Activated gamma-delta T cell (primary cell): ENCODE results near the gene AHI1.
"Not testable (repeated sequence)": the region's sequence is repeated elsewhere in the genome, so short reads cannot be mapped to it uniquely, and the experiment has no call there.

Experiments
- DNase-seq: peaks from one replicate; lab custom pipeline; 2025; lab: John Stamatoyannopoulos, UW

AHI1 gene

DNA sequence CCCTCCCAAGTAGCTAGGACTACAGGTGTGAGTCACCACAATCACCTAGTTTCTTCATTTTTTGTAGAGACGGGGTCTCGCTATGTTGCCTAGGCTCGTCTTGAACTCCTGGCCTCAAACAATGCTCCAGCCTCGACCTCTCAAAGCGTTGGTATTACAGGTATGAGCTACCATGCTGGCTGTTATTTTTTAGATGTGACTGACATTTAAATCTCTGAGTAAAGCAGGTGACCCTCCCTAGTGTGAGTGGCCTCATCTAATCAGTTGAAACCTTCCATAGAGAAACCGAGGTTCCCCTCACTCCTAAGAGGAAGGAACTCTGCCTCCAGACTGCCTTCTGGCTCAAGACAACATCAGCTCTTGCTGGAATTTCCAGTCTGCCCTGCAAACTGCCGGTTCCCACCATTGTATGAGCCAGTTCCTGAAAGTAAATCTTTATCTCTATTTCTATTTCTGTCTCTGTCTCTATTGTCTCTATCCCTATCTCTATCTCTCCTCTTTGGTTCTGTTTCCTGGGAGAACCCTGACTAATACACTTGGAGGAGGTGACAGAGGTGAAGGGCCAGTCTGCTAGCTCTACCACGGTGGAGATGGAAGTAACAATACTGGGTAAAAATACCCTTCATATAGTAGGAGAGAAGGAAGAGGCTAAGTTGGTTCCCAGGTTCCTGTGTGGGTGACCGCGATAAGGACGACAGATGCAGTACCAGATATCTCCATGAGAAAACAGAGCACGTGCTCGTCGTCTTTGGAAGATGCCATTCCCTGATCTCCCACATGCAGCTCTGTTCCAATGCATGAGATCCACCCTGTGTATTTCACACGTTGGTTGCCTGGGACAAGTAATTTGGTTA is 235.4 kb downstream of the AHI1 start:
- no peak for DNase-seq

DNA sequence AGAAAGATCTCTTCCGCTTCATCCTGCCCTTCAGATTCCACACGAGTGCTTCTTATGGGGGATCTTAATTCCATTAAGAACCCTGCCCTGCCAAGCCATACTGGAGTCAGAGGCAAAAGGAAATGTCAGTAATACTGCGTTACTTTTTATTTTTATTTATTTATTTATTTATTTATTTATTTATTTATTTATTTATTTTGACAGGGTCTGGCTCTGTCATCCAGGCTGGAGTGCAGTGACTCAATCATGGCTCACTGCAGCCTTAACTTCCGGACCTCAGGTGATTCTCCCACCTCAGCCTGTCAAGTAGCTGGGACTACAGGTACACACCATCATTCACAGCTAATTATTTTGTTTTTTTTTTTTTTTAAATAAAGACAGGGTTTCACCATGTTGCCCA is 236.9 kb downstream of the AHI1 start:
- no peak for DNase-seq

DNA sequence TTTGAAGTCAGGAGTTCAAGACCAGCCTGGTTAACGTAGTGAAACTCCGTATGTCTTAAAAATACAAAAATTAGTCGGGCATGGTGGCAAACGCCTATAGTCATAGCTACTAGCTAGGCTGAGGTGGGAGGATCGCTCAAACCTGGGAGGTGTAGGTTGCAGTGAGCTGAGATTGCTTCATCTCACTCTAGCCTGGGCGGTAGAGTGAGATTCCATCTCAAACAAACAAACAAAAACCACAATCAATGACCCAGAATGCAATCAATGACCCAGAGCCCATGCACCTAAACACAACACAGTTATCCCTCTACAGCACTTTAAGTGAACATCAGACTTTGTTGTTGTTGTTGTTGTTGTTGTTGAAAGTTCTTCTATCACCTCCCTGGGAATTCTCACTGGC is 238.6 kb downstream of the AHI1 start:
- no peak for DNase-seq

DNA sequence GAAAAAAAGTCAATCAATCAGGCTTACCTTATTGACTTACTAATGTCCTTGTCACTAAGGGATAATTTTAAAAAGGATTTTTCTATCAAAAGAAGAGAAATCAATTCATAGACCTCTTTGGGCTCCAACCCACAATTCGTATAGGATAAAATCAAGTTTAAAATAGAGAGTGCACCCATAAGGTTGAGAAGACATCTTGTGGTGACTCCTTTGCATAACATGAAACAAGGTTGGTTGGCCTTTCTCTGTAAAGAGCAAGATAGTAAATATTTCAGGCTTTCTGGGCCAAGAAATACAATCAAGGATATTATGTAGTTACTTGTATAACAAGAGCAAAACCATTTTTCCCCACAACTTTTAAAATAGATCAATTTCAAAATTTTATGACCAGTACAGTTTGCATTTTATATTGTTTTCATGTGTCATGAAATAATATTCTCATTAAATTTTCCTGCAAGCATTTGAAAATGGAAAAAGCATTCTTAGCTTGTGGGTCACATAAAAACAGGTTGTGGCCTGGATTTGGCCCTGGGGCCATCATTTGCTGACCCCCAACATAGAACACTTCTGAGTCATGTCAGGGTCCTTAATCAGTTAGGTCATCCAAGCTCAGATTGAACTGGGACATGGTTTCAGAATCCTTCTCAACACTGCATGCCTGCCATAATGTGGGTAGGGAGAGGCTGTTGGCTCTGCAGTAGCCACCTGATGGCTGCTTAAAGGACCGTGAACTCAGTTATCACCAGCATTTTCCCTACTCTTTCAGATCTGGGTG is 239.7 kb downstream of the AHI1 start:
- DNase-seq: no peak

DNA sequence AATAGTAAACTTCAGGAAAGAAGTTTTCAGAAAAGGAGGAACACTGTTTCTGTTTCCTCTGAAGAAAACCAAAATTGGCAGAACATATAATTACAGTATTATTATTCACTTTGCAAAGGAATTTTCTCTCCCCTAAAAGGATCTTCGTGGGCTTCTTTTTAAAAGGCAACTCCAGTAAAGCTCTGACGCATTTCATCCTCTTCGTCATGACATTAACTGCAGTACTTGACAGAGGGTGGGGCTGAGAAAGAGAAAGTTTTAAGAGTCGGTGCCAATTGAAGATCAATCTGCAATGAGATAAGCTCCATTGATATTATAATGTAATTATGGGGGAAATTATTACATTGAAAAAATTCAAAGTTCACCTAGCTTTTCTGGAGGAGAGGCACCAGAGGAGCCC is 240.7 kb downstream of the AHI1 start:
- DNase-seq: no peak

DNA sequence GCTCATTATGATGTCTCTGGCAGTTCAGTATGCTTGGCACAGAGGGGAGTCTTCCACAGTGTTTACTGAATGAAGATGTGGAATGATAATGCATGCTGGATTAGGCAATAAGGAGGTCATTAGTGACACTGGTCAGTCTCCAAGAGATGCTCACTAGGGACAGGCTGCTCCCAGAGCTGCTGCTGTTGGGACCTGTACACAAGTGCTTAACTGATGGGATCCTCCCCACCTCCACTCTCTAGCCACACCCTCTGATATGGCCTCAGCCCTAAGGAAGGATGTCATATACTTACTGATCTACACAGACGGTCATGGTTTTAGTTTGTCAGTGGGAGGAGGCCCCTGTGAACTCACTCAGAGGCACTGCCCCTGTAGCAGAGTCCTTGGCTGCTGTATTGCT is 243.1 kb downstream of the AHI1 start:
- DNase-seq: no peak

DNA sequence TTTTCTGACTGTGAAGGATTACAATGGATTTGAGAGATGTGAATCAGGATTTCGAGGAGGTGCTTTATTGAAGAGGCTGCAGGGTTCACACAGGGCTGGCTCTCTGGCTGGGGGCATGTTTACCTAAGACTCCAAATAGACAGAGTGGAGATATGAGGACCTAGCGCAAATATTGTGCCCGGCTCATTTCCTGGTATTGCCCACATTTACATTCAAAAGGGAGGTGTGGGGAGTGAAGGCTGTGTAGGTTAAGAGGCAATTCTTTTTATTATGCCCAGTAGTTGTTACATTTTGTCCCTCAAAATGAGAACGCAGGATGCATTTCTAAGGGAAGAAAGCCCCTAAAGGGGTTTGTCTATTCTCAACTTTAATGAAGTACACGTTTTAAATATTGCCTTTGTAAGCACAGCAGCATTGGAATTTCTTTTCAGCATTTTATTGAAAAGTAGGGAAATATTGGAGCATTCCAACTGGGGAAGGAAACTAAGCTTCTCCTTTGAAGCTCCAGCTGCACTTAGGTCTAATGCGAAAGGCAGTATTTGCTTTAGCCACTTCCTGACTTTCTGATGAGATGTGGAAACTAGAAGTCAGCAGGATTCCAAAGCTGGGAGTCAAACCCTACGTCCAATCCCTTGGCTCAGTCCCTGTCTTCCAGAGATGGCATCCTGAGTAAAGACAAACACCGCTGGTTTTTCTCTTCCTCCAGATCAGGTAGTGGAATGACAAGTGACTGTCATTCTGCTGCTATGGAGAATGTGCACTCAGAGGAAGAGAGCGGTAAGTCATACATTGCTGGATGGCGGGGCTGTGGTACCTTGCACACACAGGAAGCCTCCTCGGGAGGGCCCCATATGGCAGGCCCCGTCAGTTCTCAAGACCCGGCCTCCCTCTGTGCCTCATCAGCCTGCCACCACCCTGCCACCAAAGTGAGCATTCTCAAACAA is 245.8 kb downstream of the AHI1 start:
- DNase-seq: no peak

DNA sequence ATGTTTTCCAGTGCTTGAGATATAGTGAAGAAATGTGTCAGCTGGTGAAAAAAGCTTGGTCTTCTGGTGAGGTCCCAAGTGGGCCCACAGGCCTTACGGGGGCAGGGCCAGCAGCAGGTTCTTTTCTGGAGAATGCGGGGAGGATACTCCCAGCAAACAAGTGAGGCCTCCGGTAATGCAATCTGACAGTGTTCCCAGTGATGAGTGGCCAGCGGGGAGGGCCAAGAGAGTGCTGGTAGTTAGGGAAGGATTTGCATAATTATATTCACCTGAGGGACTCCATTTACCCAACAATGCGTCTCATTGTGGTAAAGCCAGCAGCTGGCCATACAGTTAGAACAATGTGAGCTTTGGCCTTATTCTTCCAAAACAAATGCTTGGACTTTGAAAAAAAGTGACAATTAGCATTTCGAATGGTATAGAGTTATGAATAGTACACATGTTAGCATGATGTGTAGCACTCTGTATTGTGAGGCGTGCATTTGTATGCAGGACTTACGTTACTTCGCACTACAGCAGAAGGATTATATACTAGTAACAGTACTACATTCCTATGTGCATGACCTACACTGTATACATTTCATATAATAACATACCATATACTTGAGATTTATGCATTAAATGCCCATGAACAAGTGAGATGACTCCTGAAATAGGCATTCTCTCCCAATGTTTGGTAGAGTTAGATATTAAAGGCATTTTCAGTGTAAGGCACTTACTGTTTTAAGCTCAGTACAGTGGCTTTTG is 246.6 kb downstream of the AHI1 start:
- DNase-seq: no peak

DNA sequence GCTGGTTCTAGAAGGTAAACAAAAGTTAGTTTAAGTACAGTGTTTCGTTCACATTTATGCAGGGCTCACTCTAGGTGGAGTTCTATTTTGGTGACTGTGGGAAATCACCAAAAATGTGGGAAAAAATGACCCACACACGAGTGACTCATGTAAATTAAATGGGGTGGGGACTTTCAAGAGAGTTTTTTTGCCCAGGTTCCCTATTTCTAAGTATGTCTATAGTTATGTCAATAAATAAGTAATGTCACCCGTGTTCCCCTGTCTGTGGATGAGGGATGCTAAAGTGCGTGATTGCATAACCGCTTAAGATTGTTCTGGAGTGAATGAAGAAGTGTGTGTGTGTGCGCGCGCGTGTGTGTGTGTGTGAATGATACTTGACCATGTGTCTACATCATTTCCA is 247.3 kb downstream of the AHI1 start:
- no peak for DNase-seq

DNA sequence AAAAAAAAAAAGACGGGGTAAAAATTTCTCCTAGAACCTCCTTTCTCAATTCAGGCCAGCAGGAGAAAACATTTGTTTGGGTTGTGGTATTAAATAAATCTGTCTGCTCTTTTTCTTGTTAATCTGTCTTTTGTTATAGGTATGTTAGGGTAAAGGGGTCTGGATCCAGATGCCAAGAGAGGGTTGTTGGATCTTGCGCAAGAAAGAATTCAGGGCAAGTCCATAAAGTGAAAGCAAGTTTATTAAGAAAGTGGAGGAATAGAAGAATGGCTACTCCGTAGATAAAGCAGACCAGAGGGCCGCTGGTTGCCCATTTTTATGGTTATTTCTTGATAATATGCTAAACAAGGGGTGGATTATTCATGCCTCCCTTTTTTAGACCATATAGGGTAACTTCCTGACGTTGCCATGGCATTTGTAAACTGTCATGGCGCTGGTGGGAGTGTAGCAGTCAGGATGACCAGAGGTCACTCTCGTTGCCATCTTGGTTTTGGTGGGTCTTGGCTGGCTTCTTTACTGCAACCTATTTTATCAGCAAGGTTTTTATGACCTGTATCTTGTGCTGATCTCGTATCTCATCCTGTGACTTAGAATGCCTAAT is 251.0 kb downstream of the AHI1 start:
- DNase-seq: not testable (repeated sequence)

DNA sequence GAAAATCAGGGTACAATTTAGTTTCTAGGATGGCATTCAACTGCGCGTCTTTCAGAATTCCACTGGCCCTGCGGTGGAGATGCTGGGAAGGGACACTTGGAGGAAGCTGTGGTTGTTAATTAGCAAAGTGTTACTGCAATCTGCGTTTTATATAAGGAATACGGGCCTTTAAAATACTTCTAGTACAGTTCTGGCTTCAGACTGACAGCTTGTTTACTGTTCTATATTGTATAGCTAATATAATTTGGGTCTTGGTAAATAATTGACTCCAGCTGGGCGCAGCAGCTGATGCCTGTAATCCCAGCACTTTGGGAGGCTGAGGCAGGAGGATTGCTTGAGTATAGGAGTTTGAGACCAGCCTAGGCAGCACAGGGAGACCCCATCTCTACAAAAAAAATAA is 252.7 kb downstream of the AHI1 start:
- DNase-seq: no peak

DNA sequence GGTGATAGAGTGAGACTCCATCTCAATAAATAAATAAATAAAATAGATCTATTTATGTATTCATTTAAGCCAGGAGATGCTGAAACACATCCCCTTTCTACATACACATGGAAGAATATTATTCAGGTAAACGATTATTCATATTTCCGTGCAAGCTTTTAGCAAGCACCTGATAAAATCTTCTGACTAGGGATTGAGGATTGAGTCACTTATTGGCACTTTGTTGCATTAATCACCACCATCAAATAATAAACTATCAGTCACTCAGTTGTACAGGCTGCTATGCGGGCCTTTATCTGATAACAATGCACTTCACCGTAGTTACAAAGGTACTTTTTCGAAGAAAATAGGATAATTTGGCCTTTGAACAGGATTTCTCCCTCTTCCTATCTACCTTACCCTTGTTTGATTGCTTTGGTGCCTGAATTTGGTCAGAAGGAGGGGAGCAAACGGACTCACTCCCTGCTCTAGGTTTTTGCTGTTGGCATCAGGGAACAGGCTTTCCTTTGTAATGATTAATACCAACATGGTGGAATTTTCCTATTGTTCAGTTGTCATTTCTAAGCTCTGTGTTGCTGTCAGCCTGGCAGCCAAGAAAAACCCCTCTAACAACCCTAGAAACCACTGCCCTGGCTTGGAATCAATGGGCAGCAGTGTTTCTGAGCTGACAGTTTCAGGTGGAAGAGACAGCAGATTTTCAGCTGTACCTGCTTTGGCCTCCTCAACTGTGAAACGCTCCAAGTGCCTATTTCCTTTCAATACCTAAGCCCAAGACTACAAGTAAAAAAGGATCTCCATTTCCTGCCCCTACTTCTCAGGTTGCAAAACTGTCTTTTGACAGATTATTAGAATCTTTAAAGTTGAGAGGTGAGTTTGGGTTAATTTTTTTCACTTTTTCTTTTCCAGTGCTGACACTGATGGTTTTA is 253.4 kb downstream of the AHI1 start:
- no peak for DNase-seq

DNA sequence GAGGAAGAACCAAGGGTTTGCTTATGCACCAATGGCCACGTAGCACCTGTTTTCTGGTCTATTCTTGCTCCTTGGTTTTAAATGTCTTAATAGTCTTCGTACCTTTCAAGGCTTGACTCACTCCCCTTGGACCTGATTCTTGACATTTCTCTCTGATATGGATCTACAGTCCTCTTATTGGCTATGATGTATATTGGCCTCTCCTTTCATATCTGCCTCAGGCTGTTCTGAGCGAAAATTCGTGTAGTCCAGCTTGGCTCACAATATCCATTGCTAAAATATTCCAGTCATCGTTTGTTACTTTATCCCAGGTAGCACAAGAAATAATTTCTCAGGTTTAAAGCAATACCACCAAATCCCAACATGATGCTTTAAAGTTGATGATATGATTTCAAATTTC is 256.8 kb downstream of the AHI1 start:
- no peak for DNase-seq

DNA sequence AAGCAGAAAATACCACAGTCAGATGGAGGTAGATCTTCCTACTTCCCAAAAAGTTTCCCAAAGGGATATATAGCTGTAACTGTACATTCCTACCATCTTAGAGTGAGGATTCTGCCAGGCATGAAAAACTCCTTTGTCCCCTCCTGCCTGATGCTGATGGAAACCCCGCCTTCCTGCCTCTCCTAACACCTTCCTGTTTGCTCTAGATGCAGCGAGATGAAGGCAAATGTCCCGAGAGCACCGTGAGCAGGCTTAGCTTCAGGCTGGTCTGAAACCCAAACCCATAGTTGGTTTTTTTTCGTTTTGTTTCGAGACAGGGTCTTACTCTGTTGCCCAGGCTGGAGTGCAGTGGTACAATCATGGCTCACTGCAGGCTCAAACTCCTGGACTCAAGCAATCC is 260.8 kb downstream of the AHI1 start:
- no peak for DNase-seq

DNA sequence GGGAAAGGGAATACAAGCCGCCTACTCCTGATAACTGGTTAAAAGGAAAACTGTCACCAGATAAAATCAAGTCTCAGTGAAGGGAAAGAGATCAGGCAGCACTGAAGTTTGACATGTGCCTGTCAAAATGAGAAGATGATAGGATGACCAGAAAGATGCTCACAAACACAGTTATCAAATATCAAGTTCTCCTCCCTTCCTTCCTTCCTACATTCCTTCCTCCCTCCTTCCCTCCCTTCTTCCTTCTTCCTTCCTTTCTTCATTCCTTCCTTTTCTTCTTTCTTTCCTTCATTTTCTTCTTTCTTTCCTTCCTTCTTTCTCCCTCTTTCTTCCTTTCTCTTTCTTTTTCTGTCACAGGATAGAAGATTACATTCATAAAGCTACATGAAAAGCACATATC is 261.2 kb downstream of the AHI1 start:
- no peak for DNase-seq

DNA sequence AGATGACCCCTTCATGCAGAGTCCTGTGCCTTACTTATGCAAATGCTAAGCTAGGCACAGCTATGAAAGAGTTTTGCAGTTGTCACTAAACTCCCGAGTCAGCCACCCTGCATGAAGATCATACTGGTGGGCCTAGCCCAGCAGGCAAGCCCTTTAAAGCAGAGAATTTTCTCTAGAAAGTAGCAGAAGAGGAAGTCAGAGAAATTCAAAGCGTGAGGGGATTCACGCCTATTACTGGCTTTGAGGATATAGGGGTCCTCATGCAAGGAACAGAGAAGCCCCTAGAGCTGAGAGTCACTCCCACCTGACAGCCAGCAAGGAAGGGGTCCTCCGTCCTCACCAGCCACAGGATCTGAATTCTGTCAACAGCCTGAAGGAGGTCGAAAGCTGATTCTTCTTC is 261.8 kb downstream of the AHI1 start:
- DNase-seq: no peak

DNA sequence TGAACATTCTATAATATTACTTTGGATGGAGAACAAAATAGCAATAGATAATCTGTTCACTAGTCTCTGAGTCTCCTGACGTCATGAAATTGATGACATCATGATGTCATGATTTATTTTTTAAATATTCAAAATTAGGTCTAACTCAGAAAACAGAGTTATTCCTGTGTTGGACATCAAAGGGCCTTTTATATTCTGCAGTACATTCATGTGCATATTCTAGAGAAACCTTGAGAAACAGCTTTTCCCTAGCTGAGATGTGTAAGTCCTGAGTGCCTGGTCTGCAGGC is 263.1 kb downstream of the AHI1 start:
- no peak for DNase-seq

DNA sequence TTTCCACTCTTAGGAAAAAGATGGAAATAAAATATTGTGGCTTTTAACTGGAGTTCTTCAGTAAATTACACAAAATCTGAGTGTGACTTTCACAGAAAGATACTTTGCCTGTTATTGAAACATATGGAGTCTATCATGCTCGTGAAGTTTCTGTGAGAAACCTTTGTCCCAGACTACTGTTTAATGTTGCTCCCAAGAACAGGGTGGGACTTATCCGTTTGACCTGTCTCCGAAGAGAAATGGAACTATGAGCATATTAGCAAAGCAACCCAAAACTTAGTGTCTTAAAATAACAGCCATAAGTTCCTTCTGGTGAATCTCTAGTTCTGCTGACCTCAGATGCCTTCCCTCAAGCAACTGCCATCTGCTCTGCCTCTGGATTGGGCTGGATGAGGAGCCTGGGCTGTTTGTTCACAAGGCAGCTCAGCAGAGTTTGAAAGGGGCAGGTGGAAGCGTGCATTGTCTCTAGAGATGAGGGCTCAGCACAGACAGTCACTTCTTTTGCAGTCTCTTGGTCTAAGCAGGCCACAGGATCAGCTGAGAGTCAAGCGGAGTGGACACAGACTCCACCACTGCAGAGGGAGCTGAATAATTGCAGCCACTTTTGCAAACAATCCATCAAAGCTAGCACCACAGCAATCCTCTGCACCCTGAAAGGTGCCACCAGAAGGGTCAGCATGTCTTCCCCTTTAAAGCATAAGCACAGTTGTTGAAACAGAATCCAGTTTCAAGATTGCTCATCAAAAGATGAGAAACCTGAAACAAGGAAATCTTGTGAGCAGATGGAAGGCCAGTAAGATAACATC is 263.7 kb downstream of the AHI1 start:
- DNase-seq: no peak
